Lung (tissue), 12 donors: ENCODE measurements around the gene EYA3. TPM values are rescaled to one million over a fixed set of nuclear protein-coding genes. Genes with fewer than 3 reads are reported as not detected.
A peak's percentile ranks its signal among the peaks of the same experiment; 100 is the strongest.

Source experiments
- ATAC-seq: fragments of 200-7000 bp; cut with Tn5 transposase; one replicate; pipeline ENCODE4 v1.9.1; 2020; ENCODE audit warnings: moderate number of reproducible peaks; ENCODE audit not compliant: insufficient read depth, low FRiP score
- DNase-seq, 3 donors: peaks; one replicate each; pipeline ENCODE4 v3.0.0-alpha.2; 2013 to 2017
- H3K27ac ChIP-seq, 2 donors: one replicate each; pipeline ENCODE4 v1.5.1; 2013; ENCODE audit warnings: mild to moderate bottlenecking in 2 of 2, moderate library complexity in 2 of 2, control low read depth in 1 of 2, inconsistent platforms in 1 of 2, low read depth in 1 of 2, low read length in 1 of 2
- H3K27me3 ChIP-seq, 3 donors: one replicate each; pipeline ENCODE4 v1.5.1; 2013; ENCODE audit warnings: low read length in 2 of 3; ENCODE audit not compliant: control insufficient read depth in 3 of 3, insufficient read depth in 3 of 3
- H3K36me3 ChIP-seq, 4 donors: one replicate each; pipeline ENCODE4 v1.5.1; 2013; ENCODE audit warnings: low read length in 4 of 4, mild to moderate bottlenecking in 1 of 4, moderate library complexity in 1 of 4; ENCODE audit not compliant: control insufficient read depth in 4 of 4, insufficient read depth in 4 of 4
- H3K4me1 ChIP-seq, 5 donors: one replicate each; pipeline ENCODE4 v1.5.1; 2013; ENCODE audit warnings: low read length in 5 of 5, mild to moderate bottlenecking in 2 of 5, moderate library complexity in 1 of 5; ENCODE audit not compliant: control insufficient read depth in 5 of 5, insufficient read depth in 5 of 5
- H3K4me3 ChIP-seq: one replicate; pipeline ENCODE4 v1.5.1; 2013; ENCODE audit warnings: mild to moderate bottlenecking, control low read depth, moderate library complexity
- H3K9ac ChIP-seq, 2 donors: one replicate each; pipeline ENCODE4 v1.5.1; 2013; ENCODE audit warnings: low read length in 2 of 2, control low read depth in 1 of 2; ENCODE audit not compliant: insufficient read depth in 1 of 2
- H3K9me3 ChIP-seq, 4 donors: one replicate each; pipeline ENCODE4 v1.5.1; 2013; ENCODE audit warnings: low read length in 3 of 4, mild to moderate bottlenecking in 1 of 4, moderate library complexity in 1 of 4; ENCODE audit not compliant: control insufficient read depth in 4 of 4, insufficient read depth in 3 of 4
- CTCF ChIP-seq: IDR thresholded peaks from 2 replicates; pipeline ENCODE4 v1.5.1; 2012; ENCODE audit warnings: mild to moderate bottlenecking; ENCODE audit errors: control extremely low read depth, extremely low read depth
- WGBS, 2 donors: extraction: QIAGEN DNeasy Blood & Tissue Kit; methylation state at CpG; one replicate each; pipeline ENCODE4 v1.1.7; 2013; 5-methylcytosine and 5-hydroxymethylcytosine counted together
- polyA plus RNA-seq, 2 donors: library from polyadenylated mRNA; stranded (reverse); fragments of 200-250 nt; gene quantifications; one replicate each; pipeline ENCODE4 v1.2.1, GENCODE V29; 2013
- total RNA-seq, 2 donors: library from RNA; depleted of rRNA in 1 of 2; stranded (reverse); fragments of >200 nt in 1 of 2; gene quantifications; one replicate each; pipeline ENCODE4 v1.2.1, GENCODE V29; 2014 to 2021
- donor health status: control.
- donor health status: control.
- donor health status: Bipolar disorder and iron deficiency.
- donor health status: healthy.
- donor health status: DM: yes; HTN: yes; CAD: no.

EYA3 gene
- total and polyA plus RNA-seq, 4 donors = 6.3 to 21.8 (median 13.4) TPM

GRCh38 chr1:27935721-27936120 lies 152.7 kb downstream of the EYA3 start:
- no peak for DNase-seq
- WGBS, 2 donors = 44 to 54% methylated on average over 8 of the region's 8 CpGs
- no peaks in the 10 kb centered on the region for H3K9me3 ChIP-seq
- H3K9ac ChIP-seq = peak overlapping the region in 1 of 2 donors; percentile 58
- H3K4me1 ChIP-seq = peaks cover 0 to 3% (median 0%) of the 10 kb centered on the region in 5 donors
- no peak overlapping the region for H3K27ac ChIP-seq
- no peak overlapping the region for H3K4me3 ChIP-seq
- ATAC-seq = no peak
- H3K36me3 ChIP-seq = no peaks in the 10 kb centered on the region
- no peak for TF ChIP-seq CTCF
- peaks cover 0 to 5% (median 0%) of the 10 kb centered on the region in 3 donors for H3K27me3 ChIP-seq

- Histone ChIP-seq H3K4me3 (no peak within 1 kb of the TSS), H3K9ac (peak within 1 kb of the TSS in 1 of 2 donors; percentile 58), H3K27ac (peak within 1 kb of the TSS in 1 of 2 donors; percentile 64), H3K27me3 (peaks cover 0 to 5% (median 0%) of the 10 kb centered on the region in 3 donors), H3K9me3 (no peaks in the 10 kb centered on the region), H3K4me1 (peaks cover 0 to 3% (median 0%) of the 10 kb centered on the region in 5 donors), H3K36me3 (no peaks in the 10 kb centered on the region)
- 3 to 5% methylated on average over 16 of the region's 16 CpGs for WGBS, 2 donors
- peak; percentile 85 for ATAC-seq
- DNase-seq = peak; percentile 41 to 64 (median 56)
- TF ChIP-seq CTCF = no peak
Observed at GRCh38 chr1:27934818-27935549, 153.4 kb downstream of the EYA3 start, which contains the start of gene SMPDL3B. Gene SMPDL3B, plus strand, starts transcription at chr1:27935000. Its CDS starts 184 bp downstream, at chr1:27935184.

GRCh38 chr1:27931759-27932158 lies 156.7 kb downstream of the EYA3 start:
- Histone ChIP-seq H3K9ac (no peak overlapping the region), H3K27me3 (peaks cover 0 to 5% (median 0%) of the 10 kb centered on the region in 3 donors), H3K9me3 (no peaks in the 10 kb centered on the region), H3K4me1 (peaks cover 0 to 3% (median 0%) of the 10 kb centered on the region in 5 donors), H3K4me3 (no peak overlapping the region), H3K36me3 (no peaks in the 10 kb centered on the region), H3K27ac (no peak overlapping the region)
- no peak for TF ChIP-seq CTCF
- DNase-seq (no peak), ATAC-seq (no peak)
- WGBS, 2 donors = 69 to 81% methylated on average over 3 to 4 of the region's 4 CpGs
